Retinal pigment epithelial cell (primary cell): ENCODE results near the gene ARSB.
A peak's percentile ranks its signal among the peaks of the same experiment; 100 is the strongest.

Source experiments
- DNase-seq: peaks from one replicate; pipeline ENCODE4 v3.0.0-alpha.2; 2010; ENCODE audit warnings: low read depth
- H3K4me3 ChIP-seq: 2 replicates; pipeline ENCODE4 v1.5.1; 2011; ENCODE audit warnings: mild to moderate bottlenecking, low read length, control low read depth, moderate library complexity
- TF ChIP-seq, protein P1 (sequence below): conservative IDR thresholded peaks from 2 replicates; pipeline ENCODE4 v1.5.1; 2011; ENCODE audit warnings: low read depth, low read length, control low read depth, inconsistent platforms

ARSB gene

DNA sequence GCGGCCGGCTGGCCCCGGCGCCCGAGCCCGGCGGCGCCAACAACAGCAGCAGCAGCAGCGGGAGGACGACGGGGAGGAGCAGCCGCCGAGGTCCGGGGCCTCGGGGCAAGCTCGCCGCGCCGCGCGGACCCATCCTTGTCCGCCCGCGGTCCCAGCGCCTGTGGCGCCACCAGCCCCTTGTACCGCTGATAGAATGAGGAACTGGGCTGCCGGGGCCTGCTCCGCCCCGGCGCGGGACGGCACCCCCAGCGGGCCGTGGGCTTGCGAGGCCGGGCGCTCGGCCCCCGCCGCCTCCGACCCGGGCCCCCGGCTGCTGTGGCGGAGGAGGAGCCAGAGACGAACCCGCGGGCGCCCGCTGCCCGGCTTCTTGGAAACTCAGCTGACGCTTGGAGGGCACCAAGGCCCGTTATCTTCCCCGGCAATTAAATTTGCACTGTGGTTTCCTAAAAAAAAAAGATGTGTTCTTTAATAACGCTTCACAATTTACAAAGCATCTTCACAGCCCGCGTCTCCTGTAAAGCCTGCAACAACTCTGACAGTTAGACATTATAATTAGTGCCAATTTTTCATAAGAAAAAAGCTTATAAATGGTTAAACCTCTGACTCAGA is at the start of gene ARSB:
ARSB (minus strand) TSS at position 195 of the 609 bp plus-strand sequence; CDS start at position 133, 62 bp downstream.
- peak within 1 kb of the TSS; percentile 70 for H3K4me3 ChIP-seq
- no peak for DNase-seq
- TF ChIP-seq, protein P1, sequence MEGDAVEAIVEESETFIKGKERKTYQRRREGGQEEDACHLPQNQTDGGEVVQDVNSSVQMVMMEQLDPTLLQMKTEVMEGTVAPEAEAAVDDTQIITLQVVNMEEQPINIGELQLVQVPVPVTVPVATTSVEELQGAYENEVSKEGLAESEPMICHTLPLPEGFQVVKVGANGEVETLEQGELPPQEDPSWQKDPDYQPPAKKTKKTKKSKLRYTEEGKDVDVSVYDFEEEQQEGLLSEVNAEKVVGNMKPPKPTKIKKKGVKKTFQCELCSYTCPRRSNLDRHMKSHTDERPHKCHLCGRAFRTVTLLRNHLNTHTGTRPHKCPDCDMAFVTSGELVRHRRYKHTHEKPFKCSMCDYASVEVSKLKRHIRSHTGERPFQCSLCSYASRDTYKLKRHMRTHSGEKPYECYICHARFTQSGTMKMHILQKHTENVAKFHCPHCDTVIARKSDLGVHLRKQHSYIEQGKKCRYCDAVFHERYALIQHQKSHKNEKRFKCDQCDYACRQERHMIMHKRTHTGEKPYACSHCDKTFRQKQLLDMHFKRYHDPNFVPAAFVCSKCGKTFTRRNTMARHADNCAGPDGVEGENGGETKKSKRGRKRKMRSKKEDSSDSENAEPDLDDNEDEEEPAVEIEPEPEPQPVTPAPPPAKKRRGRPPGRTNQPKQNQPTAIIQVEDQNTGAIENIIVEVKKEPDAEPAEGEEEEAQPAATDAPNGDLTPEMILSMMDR = no peak

DNA sequence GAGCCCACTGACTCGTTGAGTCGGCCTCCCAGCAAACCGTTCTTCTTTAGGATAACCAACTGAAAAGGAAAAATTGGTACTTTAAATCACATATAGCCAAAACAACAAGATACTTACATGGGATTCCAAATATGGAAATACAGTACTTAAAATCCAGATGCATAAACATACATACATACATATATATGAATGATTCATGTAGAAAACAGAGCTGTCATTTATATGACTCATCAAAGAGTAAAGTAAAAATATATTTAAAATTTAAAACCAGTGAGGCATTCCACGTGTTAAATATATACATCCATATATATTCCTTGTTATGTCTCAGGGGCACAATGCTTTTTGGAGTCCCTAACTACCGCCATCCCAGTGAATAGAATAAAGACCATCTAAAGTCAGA is 47.7 kb upstream of the ARSB start:
- TF ChIP-seq, protein P1 = no peak
- H3K4me3 ChIP-seq = no peak overlapping the region
- DNase-seq = no peak

DNA sequence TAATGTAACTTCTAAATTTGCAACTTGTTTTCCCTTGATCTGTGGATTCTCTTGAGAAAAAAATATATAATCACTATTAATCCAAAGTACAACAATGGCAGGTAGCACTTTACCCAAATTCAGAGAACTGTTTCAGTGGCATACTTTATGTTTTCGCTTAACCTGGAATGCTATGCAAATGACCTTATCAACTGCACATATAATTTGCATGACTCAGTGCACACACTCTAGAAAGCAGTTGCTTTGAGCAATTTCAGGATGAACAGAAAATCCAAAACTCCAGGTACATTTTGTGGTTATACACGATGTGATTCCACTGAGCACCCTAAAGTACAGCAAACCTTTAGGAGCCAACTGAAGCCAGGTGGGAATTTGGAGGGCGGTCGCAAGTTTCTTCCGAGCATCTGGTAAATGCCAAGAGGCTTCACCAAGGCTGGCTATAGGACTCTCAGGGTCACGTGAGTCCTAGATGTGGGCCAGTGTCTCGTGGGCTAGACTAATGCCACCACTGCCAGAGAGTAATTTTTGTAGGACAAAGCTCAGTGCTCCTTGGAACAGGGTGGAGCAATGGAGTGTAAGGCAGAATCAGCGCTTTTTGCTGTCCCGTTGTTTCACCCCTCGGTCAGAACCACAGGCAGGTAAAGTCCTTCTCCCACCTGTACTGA is 47.1 kb upstream of the ARSB start:
- TF ChIP-seq, protein P1 = no peak
- no peak overlapping the region for H3K4me3 ChIP-seq
- DNase-seq = no peak

DNA sequence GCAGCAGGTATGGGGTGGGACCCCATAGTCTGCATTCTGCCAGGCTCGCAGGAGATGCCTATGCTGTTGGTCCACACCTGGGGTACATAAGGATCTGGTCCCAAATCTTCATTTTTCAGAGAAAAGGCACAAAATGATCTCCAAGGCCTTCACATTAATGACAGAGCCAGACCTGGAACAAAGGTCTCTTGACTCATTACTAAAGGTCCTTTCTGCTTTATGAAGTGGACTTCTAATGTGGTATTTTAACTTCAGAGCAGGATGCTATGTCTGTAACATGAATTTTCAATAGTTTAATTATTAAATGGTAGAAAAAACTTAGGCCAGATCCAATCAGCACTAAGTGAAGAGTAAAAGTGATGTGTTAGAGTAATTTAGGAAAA is 46.4 kb upstream of the ARSB start:
- TF ChIP-seq, protein P1 = no peak
- no peak for DNase-seq
- no peak overlapping the region for H3K4me3 ChIP-seq

DNA sequence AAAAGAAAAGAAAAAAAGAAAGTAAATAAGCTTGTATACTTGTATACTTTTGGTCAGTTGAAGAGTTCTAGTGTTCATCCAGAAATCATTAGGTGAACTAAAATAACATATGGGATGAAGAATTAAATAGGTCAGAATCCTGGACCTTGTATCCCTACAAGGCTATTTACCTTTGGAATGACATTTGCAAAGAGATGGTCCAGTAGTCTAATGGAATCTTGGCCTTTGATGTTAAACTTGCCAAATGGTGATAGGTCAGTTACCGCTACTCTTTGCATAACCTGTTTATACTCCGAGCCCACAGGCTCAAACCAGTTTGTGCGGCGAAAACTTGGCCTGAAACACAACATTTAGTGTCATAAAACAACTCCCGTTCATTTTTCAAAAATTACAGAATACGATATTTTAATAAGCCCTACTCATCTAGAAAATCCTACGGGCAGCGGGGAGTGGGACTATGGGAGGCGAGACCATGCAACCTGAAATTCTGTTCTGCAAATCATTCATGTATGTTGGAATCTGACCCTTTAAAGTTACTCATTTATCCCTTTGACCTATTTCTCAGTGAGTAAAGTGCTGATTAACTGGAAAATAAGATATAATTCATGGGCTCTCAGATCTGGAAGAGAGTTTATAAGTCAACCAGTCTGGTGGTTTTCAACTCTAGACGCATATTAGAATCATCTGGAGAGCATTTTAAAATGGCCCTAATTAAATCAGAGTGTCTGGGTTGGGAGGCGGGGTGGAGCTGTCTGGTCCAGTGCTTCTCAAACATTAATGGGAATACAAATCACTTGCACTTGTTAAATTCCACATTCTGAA is 45.8 kb upstream of the ARSB start:
- TF ChIP-seq, protein P1 = no peak
- H3K4me3 ChIP-seq = no peak overlapping the region
- no peak for DNase-seq

DNA sequence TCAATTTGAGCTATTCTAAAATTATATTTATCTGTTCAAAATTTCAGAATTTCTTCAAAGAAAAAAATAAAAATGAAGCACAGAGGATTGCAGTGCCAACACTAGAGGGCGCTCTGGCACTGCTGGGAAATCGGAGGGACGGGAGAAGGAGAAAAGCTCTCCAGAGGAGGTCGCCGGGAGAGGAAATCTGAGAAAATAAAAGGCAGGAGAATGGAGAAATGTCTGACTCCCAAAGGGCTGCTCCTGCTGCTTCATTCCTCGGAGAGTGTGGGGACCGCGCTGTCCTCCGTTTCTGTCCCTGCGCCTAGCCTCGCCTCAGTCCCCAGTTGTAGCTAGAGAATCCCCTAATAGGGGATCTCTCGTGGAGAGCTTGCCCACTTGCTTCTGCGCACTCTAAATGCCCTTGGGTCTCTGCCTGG is 40.0 kb upstream of the ARSB start:
- DNase-seq = no peak
- TF ChIP-seq, protein P1 = peak; percentile 88
- peak overlapping the region; percentile 40 for H3K4me3 ChIP-seq
